OCI-LY7 (cell line): ENCODE data around the gene NDUFC1. TPM values are rescaled to one million over a fixed set of nuclear protein-coding genes. Genes with fewer than 3 reads are reported as not detected.

ENCODE experiments used
- BruUV-seq: library from RNA; stranded (reverse); fragments of 400-500 nt; replicated peaks from 2 replicates; lab custom pipeline; 2021; lab: Mats Ljungman, UMichigan
- CTCF ChIA-PET: fragments of 300-600 bp; sonication (Branson Sonifier 250); formaldehyde crosslinking; loops from one replicate; lab custom pipeline; 2022; ENCODE audit warnings: antibody characterized with exemption; ENCODE audit not compliant: unreplicated experiment; lab: Charles Lee
- POLR2A ChIA-PET: fragments of 300-600 bp; sonication (Branson Sonifier 250); formaldehyde crosslinking; loops from one replicate; lab custom pipeline; 2022; ENCODE audit warnings: antibody characterized with exemption; lab: Charles Lee
- DNase-seq: peaks from one replicate; pipeline ENCODE4 v3.0.0-alpha.2; 2015; ENCODE audit warnings: low spot score
- H2AFZ ChIP-seq: fragments of 200-600 bp; sonication (generic), shearing (Covaris generic); 2 replicates; pipeline ENCODE4 v1.6.1; 2014; ENCODE audit warnings: mild to moderate bottlenecking, antibody characterized with exemption, low read length, moderate library complexity
- H3K27ac ChIP-seq: fragments of 200-600 bp; sonication (generic); 2 replicates; pipeline ENCODE4 v1.5.1; 2014; ENCODE audit warnings: mixed run types, low read depth, mild to moderate bottlenecking, moderate library complexity, low read length, inconsistent platforms; ENCODE audit not compliant: poor library complexity, severe bottlenecking
- H3K36me3 ChIP-seq: fragments of 200-600 bp; sonication (generic); 2 replicates; pipeline ENCODE4 v1.6.1; 2014; ENCODE audit warnings: mild to moderate bottlenecking, antibody characterized with exemption, low read length, moderate library complexity, mixed read lengths; ENCODE audit not compliant: insufficient read depth
- H3K4me1 ChIP-seq: fragments of 200-600 bp; sonication (generic); 2 replicates; pipeline ENCODE4 v1.5.1; 2014; ENCODE audit warnings: mild to moderate bottlenecking, low read length; ENCODE audit not compliant: insufficient read depth, poor library complexity, severe bottlenecking
- H3K4me2 ChIP-seq: fragments of 200-600 bp; sonication (generic); 2 replicates; pipeline ENCODE4 v1.6.1; 2014; ENCODE audit warnings: mild to moderate bottlenecking, low read length
- H3K4me3 ChIP-seq: fragments of 200-600 bp; sonication (generic); 2 replicates; pipeline ENCODE4 v1.5.1; 2014; ENCODE audit warnings: mild to moderate bottlenecking, low read depth, low read length; ENCODE audit not compliant: poor library complexity, severe bottlenecking
- H3K79me2 ChIP-seq: fragments of 200-600 bp; sonication (generic); 2 replicates; pipeline ENCODE4 v1.6.1; 2016; ENCODE audit warnings: low read depth, mild to moderate bottlenecking, low read length, moderate library complexity, mixed read lengths; ENCODE audit not compliant: insufficient read depth
- H3K9me2 ChIP-seq: fragments of 200-600 bp; sonication (generic); 2 replicates; pipeline ENCODE4 v1.6.1; 2016; ENCODE audit warnings: mild to moderate bottlenecking, low read length, mixed read lengths; ENCODE audit not compliant: insufficient read depth
- H3K9me3 ChIP-seq: fragments of 200-600 bp; sonication (generic); 2 replicates; pipeline ENCODE4 v1.6.1; 2014; ENCODE audit warnings: mild to moderate bottlenecking, mixed run types, low read length, mixed read lengths
- H4K20me1 ChIP-seq: fragments of 200-600 bp; sonication (generic); 2 replicates; pipeline ENCODE4 v1.6.1; 2014; ENCODE audit warnings: mild to moderate bottlenecking, antibody characterized with exemption, low read length, moderate library complexity, mixed read lengths; ENCODE audit not compliant: insufficient read depth
- CTCF ChIP-seq: fragments of 200-600 bp; sonication (generic); conservative IDR thresholded peaks from 2 replicates; pipeline ENCODE4 v1.5.1; 2014; ENCODE audit warnings: mild to moderate bottlenecking, antibody characterized with exemption, low read length, moderate library complexity, mixed read lengths
- EZH2phosphoT487 ChIP-seq: fragments of 200-600 bp; sonication (generic); IDR thresholded peaks from 2 replicates; pipeline ENCODE4 v1.6.1; 2018; ENCODE audit warnings: low read depth, borderline replicate concordance, mild to moderate bottlenecking, mixed run types, antibody characterized with exemption, low read length, moderate library complexity, mixed read lengths
- intact Hi-C: fragments of 100-400 bp; cut with micrococcal nuclease; formaldehyde crosslinking; loops from one replicate; pipeline ENCODE4 v1.10.0; 2022; ENCODE audit not compliant: unreplicated experiment
- total RNA-seq, 2 experiments: library from RNA; depleted of rRNA in 1 of 2; stranded (reverse); fragments of >200 nt in 1 of 2; shearing (Covaris generic) in 1 of 2; gene quantifications; 2 replicates each; pipeline ENCODE4 v1.2.3, GENCODE V29; 2014 to 2022

NDUFC1 gene
- total RNA-seq, 2 experiments from 2014 or later = 69.2 to 82.6 TPM

GRCh38 chr4:139300431-139301112 lies 1.7 kb downstream of the NDUFC1 start:
- H3K4me3 ChIP-seq = peak overlapping the region; percentile 84
- peak overlapping the region; percentile 73; the same call in 1 of the 2 replicates for H2AFZ ChIP-seq
- peak; percentile 54 for DNase-seq
- CTCF ChIA-PET = interaction anchor here (1.5 to 2.8 kb wide), 3 partner anchors 11 to 82 kb away, joined by 3 to 8 read pairs (median 4); no protein-coding TSS in a partner anchor
- H3K9me3 ChIP-seq = peaks cover 13% of the 10 kb centered on the region; the same call in 1 of the 2 replicates
- no peaks in the 10 kb centered on the region for H3K9me2 ChIP-seq
- peaks cover 19% of the 10 kb centered on the region for H4K20me1 ChIP-seq
- peak overlapping the region; percentile 89 for H3K27ac ChIP-seq
- H3K79me2 ChIP-seq = peaks cover 76% of the 10 kb centered on the region
- intact Hi-C loops = loop anchor here (2.0 kb wide), 3 partner anchors 40 to 216 kb away; no protein-coding TSS in a partner anchor
- POLR2A ChIA-PET = interaction anchor here (0.6 to 3.0 kb wide), 23 partner anchors 9 to 259 kb away, joined by 3 to 15 read pairs (median 5); partner anchors contain the start of gene ELF2
- no peak for TF ChIP-seq CTCF
- no peak for TF ChIP-seq EZH2phosphoT487
- peaks cover 37% of the 10 kb centered on the region for H3K4me1 ChIP-seq
- H3K4me2 ChIP-seq = peak overlapping the region; percentile 82
- peaks cover 37% of the 10 kb centered on the region for H3K36me3 ChIP-seq
- TSS peak; percentile 82 for BruUV-seq

- peaks cover 27% of the 10 kb centered on the region for H3K36me3 ChIP-seq
- H3K4me1 ChIP-seq = peaks cover 36% of the 10 kb centered on the region
- no TSS peak for BruUV-seq
- ChIA-PET POLR2A (interaction anchor here (0.6 to 3.0 kb wide), 13 partner anchors 9 to 260 kb away, joined by 3 to 13 read pairs (median 5); no protein-coding TSS in a partner anchor), CTCF (interaction anchor here (1.5 kb wide), 1 partner anchor 81 kb away, joined by 3 read pairs; no protein-coding TSS in a partner anchor)
- no peak for DNase-seq
- H2AFZ ChIP-seq = peak overlapping the region; percentile 73; the same call in 1 of the 2 replicates
- H3K9me2 ChIP-seq = no peaks in the 10 kb centered on the region
- H4K20me1 ChIP-seq = peaks cover 13% of the 10 kb centered on the region
- H3K9me3 ChIP-seq = peaks cover 4% of the 10 kb centered on the region; the same call in 1 of the 2 replicates
- H3K27ac ChIP-seq = peak overlapping the region; percentile 89
- no peak for TF ChIP-seq EZH2phosphoT487
- TF ChIP-seq CTCF = no peak
- intact Hi-C loops = loop anchor here (5.0 kb wide), 1 partner anchor 258 kb away; the partner anchor contains the start of gene SETD7
- peaks cover 71% of the 10 kb centered on the region for H3K79me2 ChIP-seq
- H3K4me3 ChIP-seq = peak overlapping the region; percentile 84
- H3K4me2 ChIP-seq = peak overlapping the region; percentile 82
Observed at GRCh38 chr4:139299536-139299935, 2.7 kb downstream of the NDUFC1 start.
